ENCODE data around the gene LEP.

DNA sequence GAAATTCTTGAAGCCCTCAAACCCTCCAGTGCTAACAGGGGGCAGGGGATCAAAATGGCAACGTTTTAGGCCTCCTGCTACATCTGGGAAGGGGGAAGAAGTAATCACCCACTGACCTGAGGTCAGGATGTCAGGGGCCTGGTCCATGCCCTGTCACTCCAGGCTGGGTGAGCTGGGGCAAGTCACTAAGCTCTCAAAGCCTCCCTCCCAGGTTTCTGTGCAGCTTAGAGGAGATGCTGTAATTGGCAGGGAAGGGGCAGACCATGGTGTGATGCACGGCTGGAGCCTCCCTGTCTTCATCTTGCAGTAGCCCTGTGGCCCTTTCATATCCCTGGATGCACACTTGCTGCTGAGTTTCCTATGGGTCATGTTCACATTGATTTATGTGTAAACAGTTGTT is 27.2 kb downstream of the LEP start:
- TF ChIP-seq, protein P1, sequence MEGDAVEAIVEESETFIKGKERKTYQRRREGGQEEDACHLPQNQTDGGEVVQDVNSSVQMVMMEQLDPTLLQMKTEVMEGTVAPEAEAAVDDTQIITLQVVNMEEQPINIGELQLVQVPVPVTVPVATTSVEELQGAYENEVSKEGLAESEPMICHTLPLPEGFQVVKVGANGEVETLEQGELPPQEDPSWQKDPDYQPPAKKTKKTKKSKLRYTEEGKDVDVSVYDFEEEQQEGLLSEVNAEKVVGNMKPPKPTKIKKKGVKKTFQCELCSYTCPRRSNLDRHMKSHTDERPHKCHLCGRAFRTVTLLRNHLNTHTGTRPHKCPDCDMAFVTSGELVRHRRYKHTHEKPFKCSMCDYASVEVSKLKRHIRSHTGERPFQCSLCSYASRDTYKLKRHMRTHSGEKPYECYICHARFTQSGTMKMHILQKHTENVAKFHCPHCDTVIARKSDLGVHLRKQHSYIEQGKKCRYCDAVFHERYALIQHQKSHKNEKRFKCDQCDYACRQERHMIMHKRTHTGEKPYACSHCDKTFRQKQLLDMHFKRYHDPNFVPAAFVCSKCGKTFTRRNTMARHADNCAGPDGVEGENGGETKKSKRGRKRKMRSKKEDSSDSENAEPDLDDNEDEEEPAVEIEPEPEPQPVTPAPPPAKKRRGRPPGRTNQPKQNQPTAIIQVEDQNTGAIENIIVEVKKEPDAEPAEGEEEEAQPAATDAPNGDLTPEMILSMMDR (IDR thresholded peaks at IDR 0.05; ENCODE audit: borderline replicate concordance, extremely low read depth, low read length, poor library complexity, severe bottlenecking), result no peak
- TF ChIP-seq EZH2 (IDR thresholded peaks at IDR 0.05; ENCODE audit: borderline replicate concordance, low read depth, low read length, severe bottlenecking), result no peak

Measured in DND-41 (cell line).